ENCODE results near the gene ACSM3.

GRCh38 chr16:20803192-20803560, 39.4 kb downstream of the ACSM3 start:
- no peak for TF ChIP-seq CTCF (IDR thresholded peaks at IDR 0.05; ENCODE audit: low read length)
- no peak for TF ChIP-seq EZH2 (optimal IDR thresholded peaks at IDR 0.05; ENCODE audit: low read depth, low read length)
- TF ChIP-seq EZH2phosphoT487 (IDR thresholded peaks at IDR 0.05; ENCODE audit: low read length), result no peak
